ENCODE data around the gene ADH1A. TPM values are rescaled to one million over a fixed set of nuclear protein-coding genes. Genes with fewer than 3 reads are reported as not detected.
"Not testable (repeated sequence)": the region's sequence is repeated elsewhere in the genome, so short reads cannot be mapped to it uniquely, and the experiment has no call there.

The ADH1A gene
- total and polyA plus RNA-seq, 2 donors from 2014 or later = 0.85 TPM; not detected in 1

GRCh38 chr4:99324361-99324760 is 33.6 kb upstream of the ADH1A start:
- no peak for FAIRE-seq
- no peaks in the 10 kb centered on the region for H3K9me3 ChIP-seq (ENCODE audit: control insufficient read depth in 2 of 3, insufficient read depth in 1 of 3, low read length in 3 of 3)
- no peak overlapping the region for H3K9ac ChIP-seq (ENCODE audit: low read length in 3 of 3)
- TF ChIP-seq CTCF (IDR thresholded peaks at IDR 0.05; ENCODE audit: borderline replicate concordance, extremely low read depth, insufficient read depth) = no peak
- H3K4me3 ChIP-seq (ENCODE audit: low read length in 3 of 3) = no peak overlapping the region
- no peak overlapping the region for H3K27ac ChIP-seq (ENCODE audit: low read depth in 2 of 2, low read length in 2 of 2)
- H3K4me1 ChIP-seq (ENCODE audit: control insufficient read depth in 2 of 3, insufficient read depth in 2 of 3, low read depth in 1 of 3, low read length in 3 of 3) = no peaks in the 10 kb centered on the region
- no peak for DNase-seq
- intact Hi-C loops (cut with DNase I) = no loop called here
- no peaks in the 10 kb centered on the region for H3K36me3 ChIP-seq (ENCODE audit: control insufficient read depth in 2 of 3, insufficient read depth in 3 of 3, low read length in 3 of 3)
- H3K27me3 ChIP-seq (ENCODE audit: control insufficient read depth, insufficient read depth, low read length) = no peaks in the 10 kb centered on the region

DNA sequence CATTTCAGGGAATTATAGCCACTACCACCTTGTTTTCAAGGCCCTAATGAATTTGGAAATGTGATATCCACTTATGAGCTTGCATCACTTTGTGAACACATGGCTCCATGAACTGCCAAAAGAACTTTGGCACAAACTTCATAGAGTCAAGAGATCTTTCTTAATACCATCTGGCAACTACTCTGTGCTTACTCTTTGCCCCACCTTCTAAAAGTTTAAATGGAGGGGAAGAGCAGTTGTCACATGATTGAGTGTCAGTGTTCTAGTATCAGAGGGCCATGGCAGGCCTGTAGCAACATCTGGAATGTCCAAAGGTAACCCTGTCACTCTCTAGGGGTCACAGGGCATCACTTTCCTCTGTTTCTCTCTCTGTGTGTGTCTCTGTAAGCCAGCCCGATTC is 33.0 kb upstream of the ADH1A start:
- Histone ChIP-seq H3K4me1 (ENCODE audit: control insufficient read depth in 2 of 3, insufficient read depth in 2 of 3, low read depth in 1 of 3, low read length in 3 of 3) (no peaks in the 10 kb centered on the region), H3K4me3 (ENCODE audit: low read length in 3 of 3) (no peak overlapping the region), H3K9ac (ENCODE audit: low read length in 3 of 3) (no peak overlapping the region), H3K9me3 (ENCODE audit: control insufficient read depth in 2 of 3, insufficient read depth in 1 of 3, low read length in 3 of 3) (no peaks in the 10 kb centered on the region), H3K36me3 (ENCODE audit: control insufficient read depth in 2 of 3, insufficient read depth in 3 of 3, low read length in 3 of 3) (no peaks in the 10 kb centered on the region), H3K27ac (ENCODE audit: low read depth in 2 of 2, low read length in 2 of 2) (no peak overlapping the region), H3K27me3 (ENCODE audit: control insufficient read depth, insufficient read depth, low read length) (no peaks in the 10 kb centered on the region)
- no peak for DNase-seq
- no peak for TF ChIP-seq CTCF (IDR thresholded peaks at IDR 0.05; ENCODE audit: borderline replicate concordance, extremely low read depth, insufficient read depth)
- no peak for FAIRE-seq
- intact Hi-C loops (cut with DNase I) = no loop called here

DNA sequence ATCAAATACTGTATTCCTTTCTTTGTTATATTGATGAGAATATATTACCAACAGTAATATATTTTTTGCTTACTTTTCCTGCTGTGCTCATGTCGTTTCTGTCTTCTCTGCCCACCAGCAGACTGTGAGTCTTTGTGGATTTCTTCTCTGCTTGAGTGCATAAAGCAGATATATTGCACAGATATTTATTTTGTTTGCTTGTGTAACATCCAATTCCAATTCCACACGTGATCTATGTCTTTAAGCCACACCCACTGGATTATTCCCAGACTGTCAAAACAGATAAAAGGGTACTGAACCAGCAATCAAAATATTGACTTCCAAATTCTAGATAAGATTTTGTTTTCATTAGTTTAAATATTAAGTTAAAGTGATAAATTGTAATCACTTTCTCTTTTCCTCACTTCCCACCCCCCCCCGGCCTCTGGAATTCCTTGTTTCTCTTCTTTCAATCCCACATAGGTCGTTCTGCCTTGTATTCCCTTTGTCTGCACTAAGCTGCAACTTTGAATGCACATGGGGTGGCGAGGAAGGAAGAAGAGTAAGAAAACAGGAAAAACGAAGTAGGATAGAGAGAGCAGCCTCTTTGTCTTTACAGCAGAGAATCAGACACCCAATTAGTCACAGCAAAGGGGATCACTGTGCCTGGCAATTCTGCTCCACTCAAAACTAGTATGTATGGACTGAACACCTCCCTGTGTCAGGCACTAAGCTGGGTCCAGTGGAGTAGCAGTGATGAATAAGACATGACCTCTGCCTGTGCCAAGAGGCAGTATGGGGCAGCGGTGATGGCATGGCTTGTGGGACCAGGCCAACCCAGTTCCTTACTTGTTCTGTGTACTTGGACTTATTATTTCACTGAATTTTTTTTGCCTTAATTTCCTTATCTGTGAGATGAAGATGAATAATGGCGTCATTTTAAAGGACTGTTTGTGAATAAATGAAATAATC is 30.7 kb upstream of the ADH1A start, which contains the start of gene ADH1B:
Gene ADH1B, minus strand, starts transcription at position 161 of the 951 bp plus-strand sequence. Its CDS starts 70 bp downstream, at position 91.
- intact Hi-C loops (cut with DNase I) = no loop called here
- no peak for FAIRE-seq
- Histone ChIP-seq H3K27ac (ENCODE audit: low read depth in 2 of 2, low read length in 2 of 2) (no peak within 1 kb of the TSS), H3K36me3 (ENCODE audit: control insufficient read depth in 2 of 3, insufficient read depth in 3 of 3, low read length in 3 of 3) (no peaks in the 10 kb centered on the region), H3K4me3 (ENCODE audit: low read length in 3 of 3) (peak within 1 kb of the TSS; percentile 18 to 39 (median 21)), H3K27me3 (ENCODE audit: control insufficient read depth, insufficient read depth, low read length) (no peaks in the 10 kb centered on the region), H3K4me1 (ENCODE audit: control insufficient read depth in 2 of 3, insufficient read depth in 2 of 3, low read depth in 1 of 3, low read length in 3 of 3) (no peaks in the 10 kb centered on the region), H3K9ac (ENCODE audit: low read length in 3 of 3) (no peak within 1 kb of the TSS), H3K9me3 (ENCODE audit: control insufficient read depth in 2 of 3, insufficient read depth in 1 of 3, low read length in 3 of 3) (no peaks in the 10 kb centered on the region)
- no peak for TF ChIP-seq CTCF (IDR thresholded peaks at IDR 0.05; ENCODE audit: borderline replicate concordance, extremely low read depth, insufficient read depth)
- DNase-seq = peak in 2 of 5 donors; percentile 5 to 34

DNA sequence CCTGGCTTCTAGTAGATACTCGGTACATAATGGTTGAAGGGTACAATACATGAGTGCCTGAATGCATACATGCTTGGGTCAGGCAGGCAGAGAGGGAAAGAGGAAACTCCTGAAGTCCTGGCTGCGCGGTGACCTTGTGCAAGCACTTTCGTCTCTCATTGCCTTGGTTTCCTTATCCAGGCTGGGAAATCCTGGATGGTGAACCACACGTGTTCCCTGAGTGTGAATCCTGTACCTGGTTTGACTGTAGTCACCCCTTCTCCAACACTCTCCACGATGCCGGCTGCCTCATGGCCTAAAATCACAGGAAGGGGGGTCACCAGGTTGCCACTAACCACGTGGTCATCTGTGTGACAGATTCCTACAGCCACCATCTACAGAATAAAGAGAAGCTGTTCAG is 27.0 kb upstream of the ADH1A start:
- H3K9ac ChIP-seq (ENCODE audit: low read length in 3 of 3); FAIRE-seq; DNase-seq; H3K4me3 ChIP-seq (ENCODE audit: low read length in 3 of 3); intact Hi-C loops (cut with DNase I); H3K27me3 ChIP-seq (ENCODE audit: control insufficient read depth, insufficient read depth, low read length); H3K4me1 ChIP-seq (ENCODE audit: control insufficient read depth in 2 of 3, insufficient read depth in 2 of 3, low read depth in 1 of 3, low read length in 3 of 3); H3K9me3 ChIP-seq (ENCODE audit: control insufficient read depth in 2 of 3, insufficient read depth in 1 of 3, low read length in 3 of 3); H3K36me3 ChIP-seq (ENCODE audit: control insufficient read depth in 2 of 3, insufficient read depth in 3 of 3, low read length in 3 of 3): not testable (repeated sequence)
- peak overlapping the region in 1 of 2 donors; percentile 38 for H3K27ac ChIP-seq (ENCODE audit: low read depth in 2 of 2, low read length in 2 of 2)

Measured in kidney (tissue), 14 donors.